GM19397 (cell line): Measurements from ENCODE around the gene EPHA1.

ENCODE experiments used
- ATAC-seq: cut with Tn5 transposase; IDR thresholded peaks from one replicate; pipeline ENCODE4 v1.9.1; 2021; ENCODE audit warnings: mild to moderate bottlenecking, moderate library complexity; ENCODE audit not compliant: unreplicated experiment

The EPHA1 gene

DNA sequence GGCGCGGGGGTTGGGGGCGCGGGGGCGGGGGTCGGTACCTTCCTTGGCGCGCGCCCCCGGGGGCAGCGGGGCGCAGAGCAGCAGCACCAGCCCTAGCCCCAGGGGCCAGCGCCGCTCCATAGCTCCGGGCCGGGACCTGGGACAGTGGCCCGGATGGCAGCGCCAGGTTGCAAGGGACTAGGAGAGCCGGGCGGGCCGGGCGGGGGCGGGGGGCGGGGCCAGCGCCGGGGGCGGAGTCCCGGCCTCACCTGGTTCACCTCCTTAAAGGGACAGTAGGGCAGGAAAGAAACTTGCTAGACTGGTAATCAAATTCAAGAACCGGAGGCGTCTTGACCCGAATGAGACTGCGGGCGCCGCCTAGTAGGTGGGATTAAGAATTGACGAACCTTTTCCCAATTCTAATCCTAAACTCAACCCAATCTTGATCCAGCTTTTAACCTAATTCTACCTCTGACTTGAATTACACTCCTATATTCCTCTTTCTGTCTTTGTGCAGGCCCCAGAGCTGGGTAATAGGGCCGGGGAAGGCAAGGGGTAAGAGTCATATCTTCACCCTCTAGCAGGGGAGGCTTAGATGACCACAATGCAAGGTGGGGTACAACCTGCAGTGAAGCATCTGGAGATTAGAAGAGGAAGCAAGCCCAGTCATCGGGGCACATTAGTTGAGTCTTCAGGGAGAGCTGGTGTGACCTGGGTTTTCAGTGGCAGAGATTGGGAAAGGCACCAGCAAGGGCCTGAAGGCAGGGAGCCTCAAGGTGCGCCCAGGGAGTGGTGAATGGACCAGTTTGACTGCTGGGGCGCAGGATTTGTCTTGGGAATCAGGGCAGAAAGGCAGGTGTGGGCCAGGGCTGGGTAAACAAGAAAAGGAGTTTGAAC is at the start of gene EPHA1:
Gene EPHA1 (minus strand): TSS at position 171 of the 876 bp plus-strand sequence. CDS start 51 bp downstream, at position 120.
- no peak for ATAC-seq

DNA sequence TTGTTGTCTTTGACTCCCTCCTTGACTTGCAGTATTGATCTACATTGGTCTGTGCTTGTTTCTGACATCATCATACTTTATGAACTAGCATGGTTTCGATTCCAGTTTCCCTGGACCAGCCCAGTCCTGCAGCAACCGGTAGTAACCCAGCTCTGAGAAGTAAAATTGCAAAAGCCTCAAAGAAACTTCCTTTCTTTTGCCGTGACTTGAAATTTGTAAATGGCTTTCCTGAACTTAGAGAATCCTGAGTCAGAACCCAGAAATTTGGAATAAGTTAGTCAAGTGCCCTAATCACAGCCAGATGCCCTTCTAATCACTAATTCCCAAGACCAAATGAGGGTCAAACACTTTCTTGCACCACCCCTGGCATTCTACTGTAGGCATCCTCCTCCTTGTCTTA is 49.6 kb upstream of the EPHA1 start:
- no peak for ATAC-seq

DNA sequence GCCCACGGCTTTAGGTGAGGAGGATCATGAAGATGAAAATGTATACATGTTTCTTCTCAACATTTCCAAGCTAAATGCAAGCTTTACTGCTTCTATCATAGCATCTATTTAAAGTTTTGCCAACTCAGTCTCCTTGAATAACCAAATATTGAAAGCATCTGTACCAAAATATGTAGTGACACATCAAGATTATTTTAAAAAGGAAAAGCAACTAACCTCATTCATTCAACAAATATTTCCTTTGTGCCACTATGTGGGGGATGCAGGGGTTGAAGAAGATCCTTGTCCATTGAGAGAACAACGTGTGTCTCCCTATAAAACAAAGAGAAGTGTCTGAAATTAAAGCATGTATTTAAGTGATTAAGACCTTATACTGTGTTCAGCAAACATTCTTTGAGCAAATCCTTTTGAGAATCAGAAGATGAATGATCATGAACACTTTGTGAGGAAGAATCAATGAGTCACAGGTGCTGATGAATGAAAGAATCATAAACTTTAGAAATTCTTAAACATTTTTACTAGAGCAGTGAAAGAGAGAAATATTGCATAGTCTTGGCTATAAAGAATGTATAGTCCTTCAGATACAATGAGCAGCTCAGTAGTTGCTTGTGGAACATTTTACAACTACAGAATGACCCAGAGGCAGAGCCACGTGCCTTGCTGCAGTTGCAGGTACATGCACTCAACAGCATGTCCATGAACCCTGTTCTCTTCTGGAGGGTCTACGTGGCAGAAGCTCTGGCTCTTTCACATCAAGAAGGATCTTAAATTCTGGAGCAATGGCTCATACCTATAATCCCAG is 48.5 kb upstream of the EPHA1 start:
- no peak for ATAC-seq

DNA sequence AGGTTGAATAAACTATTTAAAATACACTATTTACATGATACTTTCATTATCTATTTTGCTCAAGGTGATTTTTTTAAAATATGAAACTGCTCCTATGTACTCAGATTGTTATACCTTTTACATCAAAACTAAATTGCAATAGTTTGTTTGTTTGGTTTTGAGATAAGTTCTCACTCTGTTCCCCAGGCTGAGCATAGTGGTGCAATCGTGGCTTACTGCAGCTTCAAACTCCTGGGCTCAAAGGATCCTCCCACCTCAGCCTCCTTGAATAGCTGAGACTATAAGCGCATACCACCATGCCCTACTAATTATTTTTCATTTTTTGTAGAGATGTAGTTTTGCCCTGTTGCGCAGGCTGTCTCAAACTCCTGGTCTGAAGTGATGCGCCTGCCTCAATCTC is 47.3 kb upstream of the EPHA1 start:
- ATAC-seq, result no peak

DNA sequence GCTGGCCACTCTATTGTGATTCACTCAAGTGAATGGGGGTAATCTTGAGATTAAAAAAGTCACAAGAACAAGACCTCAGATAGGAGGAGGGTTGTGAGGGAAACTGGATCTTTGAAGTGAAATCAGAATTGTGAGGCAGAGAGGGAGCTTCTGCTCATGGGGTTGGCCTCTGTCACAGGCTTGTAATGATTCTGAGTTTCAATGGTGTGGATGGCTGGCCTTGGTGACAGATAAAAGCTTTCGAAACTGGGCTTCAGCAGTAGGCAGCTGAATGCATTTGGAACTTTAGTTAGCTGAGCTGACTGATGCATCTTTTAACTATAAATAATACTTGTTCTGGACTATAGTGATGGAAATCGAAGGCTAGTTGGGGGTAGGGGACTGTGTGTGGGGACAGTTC is 46.8 kb upstream of the EPHA1 start:
- ATAC-seq, result no peak

DNA sequence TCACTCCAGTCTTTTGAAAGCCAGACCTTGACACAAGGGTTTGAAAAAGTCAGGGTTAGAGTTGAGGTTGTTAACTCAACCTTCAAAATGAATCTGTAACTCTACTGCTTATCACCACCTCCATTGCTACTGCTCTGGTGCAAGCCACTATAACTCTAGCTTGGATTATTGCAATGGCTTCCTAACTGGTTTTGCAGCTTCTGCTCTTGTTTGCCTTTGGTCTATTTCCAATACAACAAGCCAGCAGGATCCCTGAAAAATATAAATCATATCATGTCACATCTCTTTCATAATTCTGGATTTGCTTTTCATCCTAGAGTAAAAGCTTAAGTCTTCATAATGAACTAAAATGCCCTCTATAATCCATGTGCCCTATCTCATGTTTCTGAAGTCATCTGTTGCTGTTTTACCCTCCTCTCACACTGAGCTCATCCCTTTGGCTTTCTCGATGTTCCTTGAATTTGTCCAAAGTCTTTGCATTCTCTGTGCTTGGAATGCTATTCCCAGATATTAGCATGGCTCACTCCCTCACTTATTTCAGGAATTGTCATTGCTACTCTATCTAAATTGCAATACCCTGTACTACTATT is 45.5 kb upstream of the EPHA1 start:
- ATAC-seq, result no peak

DNA sequence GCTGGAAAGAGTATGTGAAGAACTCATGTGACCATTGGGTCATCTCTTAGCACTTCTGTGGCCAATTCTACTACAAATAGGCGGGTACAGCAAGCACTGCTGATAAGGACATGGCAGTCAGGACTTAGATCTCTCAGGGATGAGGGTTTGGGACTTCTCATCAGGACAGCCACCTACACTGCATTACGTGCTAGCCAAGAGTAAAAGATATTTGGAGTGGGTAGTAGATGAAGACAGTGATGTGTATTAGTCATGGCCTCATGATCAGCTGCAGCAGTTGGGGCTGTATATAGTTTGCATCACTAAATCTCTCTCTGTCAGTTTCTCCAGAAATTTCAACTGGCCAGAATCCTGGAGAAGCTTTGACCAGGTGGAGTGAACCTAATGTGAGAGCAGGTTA is 43.8 kb upstream of the EPHA1 start:
- ATAC-seq, result no peak

DNA sequence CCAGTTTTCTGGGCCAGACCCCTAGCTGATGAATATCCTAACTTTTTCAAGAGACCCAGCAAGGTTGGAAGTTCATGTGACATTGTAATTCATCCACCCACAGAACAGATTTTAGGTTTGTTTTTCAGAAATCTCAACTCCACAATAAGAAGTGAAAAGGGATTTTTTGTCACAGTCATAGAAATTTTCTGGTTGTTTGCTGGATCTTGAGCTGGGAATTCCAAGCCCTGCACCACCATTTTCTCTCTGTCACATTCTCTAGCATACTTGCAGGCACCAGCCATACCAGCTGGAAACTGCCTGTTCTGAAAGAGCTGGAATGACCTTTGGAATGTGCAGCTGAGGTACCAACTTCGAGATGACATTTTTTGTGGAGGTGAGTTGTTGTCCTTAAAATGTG is 43.1 kb upstream of the EPHA1 start:
- no peak for ATAC-seq

DNA sequence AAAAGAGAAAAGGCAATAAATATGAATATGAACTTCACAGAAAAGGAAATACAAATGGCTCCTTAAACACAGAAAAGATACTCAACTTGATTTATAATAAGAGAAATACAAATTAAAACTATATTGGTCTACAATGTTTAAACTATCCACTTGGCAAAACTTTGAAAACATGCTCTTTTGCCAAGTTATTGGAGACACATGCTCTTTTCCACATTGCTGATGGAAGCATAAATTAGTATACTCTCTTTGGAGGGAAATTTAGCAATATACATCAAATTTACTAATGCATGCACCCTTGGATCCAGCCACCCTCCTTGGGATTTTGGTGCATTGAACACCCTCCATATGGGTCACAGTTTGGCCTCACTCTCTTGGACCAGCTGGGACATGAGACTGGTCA is 42.5 kb upstream of the EPHA1 start:
- no peak for ATAC-seq

DNA sequence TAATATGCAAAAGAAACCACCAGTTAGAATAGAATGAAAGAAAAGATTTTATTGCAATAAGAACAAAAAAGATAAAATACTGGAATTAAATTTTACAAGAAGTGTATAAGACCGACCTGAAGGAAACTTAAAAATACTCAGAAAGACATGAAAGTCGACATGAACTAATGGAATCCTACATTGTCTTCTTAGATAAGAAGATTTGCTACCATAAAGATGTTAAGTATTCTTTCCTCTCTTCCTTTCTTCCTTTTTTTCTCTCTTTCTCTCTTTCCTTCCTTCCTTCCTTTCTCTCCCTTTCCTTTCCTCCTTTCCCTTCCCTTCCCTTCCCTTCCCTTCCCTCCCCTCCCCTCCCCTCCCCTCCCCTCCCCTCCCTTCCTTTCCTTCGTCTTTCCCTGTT is 41.1 kb upstream of the EPHA1 start:
- no peak for ATAC-seq

DNA sequence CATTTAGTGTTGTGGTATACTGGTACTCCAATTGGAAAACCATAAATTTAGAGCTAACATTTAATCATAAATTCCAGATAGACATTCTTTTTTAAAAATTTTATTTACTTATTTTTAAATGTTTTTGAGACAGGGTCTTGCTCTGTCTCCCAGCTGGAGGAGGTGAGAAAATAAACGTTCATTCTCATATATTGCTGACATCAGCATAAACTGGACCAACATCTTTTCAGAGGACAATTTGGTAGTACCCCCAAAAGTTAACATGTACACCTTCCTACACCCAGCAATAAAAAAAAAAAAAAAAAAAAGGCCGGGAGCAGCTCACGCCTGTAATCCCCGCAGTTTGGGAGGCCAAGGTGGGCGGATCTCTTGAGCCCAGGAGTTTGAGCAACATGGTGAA is 39.8 kb upstream of the EPHA1 start:
- ATAC-seq, result no peak

DNA sequence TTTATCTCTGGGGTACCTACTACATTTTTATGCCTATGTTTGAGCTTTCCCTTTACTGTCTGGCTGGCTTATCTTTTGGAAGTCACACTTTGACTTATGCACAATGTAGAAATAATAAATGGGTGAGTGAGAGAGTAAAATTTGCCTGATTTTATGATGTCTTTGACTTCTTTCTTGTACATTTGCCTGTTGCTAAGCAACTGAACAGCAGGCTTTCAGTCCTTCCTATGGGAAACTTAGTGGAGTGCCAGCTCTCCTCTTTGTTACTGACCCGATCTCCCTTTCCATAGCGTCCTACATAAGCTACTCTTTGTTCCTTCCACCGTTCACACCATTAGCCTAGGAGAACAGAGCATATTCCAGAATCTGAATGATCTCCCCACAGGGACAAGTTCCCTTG is 38.8 kb upstream of the EPHA1 start:
- no peak for ATAC-seq

DNA sequence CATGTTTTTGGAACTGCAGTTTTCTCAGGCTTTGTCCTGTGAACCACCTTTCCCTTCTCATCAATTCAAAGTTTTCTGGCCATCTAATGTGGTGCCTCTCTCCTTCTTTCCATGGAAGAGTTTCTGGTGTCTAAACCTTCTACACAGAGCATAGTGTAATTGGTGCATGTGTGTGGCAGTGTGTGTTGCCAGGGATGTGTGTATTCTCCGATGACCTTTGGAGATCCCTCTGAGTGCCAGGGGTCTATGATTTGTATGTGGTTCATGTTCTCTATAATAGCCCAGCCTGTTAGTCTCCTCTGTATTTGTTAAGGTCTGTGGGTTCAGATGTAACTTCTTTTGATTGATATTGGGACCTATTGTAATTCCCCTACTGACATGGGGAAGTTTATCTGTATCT is 36.1 kb upstream of the EPHA1 start:
- ATAC-seq, result no peak

DNA sequence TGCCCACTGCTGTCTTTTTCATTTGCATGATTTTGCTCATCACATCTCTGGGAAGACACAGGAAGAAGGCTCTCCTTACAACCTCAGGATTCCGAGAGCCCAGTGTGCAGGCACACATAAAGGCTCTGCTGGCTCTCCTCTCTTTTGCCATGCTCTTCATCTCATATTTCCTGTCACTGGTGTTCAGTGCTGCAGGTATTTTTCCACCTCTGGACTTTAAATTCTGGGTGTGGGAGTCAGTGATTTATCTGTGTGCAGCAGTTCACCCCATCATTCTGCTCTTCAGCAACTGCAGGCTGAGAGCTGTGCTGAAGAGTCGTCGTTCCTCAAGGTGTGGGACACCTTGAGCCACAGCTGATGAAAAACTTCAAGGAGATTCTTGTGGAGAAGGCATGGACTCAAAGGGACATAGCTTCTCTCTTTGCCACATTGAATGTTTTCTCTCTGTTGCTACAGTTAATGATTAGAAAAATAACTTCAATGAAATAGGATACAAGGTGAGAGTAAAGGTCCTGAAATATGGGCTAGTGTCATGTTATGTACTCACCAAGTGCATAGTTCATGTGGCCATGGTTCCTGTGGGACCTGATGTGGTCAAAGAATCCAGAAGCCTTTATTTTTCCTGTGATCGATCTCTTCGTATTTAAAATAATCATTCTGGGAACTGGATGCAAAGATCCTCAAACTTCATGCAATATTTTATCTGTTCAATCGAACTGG is 35.6 kb upstream of the EPHA1 start:
- no peak for ATAC-seq

DNA sequence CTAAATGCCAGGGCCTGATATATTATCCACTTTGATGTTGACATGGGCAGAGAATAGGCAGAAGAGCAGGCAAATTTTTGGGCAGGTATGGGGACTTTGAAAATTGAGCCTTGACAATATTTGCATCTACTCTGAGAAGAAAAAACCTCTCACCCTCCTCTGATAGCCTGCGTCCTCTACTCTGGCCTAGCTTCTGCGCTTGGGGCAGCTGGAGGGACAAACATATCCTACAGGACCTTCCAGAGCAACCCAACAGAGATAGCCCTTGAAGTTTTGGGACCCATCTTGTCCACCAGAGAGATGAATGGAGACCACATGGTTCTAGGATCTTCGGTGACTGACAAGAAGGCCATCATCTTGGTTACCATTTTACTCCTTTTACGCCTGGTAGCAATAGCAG is 34.5 kb upstream of the EPHA1 start, which contains the start of gene TAS2R60:
Gene TAS2R60 (plus strand): TSS at position 301 of the 400 bp plus-strand sequence. CDS start 0 bp downstream, at position 301.
- no peak for ATAC-seq

DNA sequence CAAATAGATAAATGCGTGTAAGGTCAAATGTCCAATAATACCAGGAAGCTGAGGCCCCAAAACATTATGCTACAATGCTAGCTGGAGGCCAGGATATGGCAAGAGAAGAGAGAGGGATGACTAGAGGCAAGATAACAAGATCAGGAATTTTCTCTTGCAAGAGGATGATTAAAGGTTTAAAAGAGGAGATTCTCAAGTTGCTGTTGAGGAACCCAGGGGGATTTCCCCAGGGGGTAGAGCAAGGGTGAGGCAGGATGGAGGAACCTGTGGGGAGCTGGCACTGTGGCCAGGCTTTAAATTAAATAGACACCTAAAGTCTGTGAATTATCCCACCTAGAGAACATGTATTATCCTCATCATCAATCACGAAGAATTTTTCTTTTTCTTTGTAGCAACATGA is 31.2 kb upstream of the EPHA1 start:
- no peak for ATAC-seq

DNA sequence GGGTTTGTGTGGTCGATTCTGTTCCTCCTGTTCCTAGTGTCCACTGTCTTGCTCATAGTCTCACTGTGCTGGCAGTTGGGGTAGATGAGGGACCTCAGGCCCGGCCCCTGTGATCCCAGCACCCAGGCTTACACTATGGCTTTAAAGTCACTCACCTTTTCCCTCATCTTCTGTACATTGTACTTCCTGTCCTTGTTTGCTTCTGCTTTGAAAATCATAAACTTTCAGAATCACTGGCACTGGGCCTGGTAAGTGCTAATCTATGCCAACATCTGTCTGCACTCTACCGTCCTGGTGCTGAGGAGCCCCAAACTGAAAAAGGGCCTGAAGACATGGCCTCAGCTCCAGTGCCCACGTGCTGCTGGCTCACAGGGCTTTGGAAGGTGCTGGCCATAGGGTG is 28.9 kb upstream of the EPHA1 start:
- ATAC-seq, result no peak

DNA sequence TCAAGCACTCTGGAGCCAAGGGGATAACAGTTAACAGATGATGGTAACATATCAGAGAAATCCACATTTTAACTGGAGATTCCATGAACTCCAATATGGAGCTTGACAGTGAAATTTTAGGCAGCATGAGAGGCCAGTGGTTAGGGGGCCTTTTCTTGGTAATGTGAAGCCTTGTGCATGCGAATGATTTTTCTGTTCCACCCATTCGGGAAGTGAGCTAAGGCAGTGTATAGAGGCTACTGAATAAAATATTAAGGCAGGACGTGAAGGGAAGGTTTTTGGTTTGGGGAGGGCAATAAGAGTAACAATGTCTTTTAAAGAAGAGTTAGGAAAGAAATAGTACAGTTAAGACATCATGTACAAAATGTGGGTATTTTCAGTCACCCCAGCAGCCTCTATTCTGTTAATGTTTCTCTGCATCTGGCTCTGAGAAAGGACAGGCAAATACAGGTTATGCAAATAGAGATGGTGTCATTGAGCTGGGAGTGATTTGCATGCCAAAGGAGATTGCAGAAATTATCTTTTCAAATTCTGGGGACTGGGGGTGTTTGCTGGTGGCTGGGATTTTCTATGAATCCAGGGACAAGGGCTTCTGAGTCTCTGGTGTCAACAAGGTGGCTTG is 27.8 kb upstream of the EPHA1 start:
- peak; percentile 87 for ATAC-seq

DNA sequence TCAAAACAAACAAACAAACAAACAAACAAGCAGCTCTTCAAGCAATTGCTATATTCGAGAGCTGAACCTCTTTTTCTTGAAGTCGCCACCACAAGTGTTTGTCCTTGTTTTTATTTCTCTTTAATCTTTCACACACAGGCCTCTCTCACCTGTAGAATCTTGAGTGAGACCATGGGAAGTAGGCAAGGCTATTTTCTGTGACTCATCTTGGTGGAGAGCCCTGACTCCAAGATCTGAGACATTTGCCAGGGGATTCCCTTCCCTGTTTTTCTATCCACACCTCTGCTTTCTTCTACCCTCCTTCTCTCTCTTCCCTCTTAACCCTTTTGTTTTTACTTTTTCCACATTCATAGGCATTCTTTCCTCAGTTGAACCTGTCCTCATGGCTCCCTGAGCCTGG is 26.6 kb upstream of the EPHA1 start:
- ATAC-seq, result no peak

DNA sequence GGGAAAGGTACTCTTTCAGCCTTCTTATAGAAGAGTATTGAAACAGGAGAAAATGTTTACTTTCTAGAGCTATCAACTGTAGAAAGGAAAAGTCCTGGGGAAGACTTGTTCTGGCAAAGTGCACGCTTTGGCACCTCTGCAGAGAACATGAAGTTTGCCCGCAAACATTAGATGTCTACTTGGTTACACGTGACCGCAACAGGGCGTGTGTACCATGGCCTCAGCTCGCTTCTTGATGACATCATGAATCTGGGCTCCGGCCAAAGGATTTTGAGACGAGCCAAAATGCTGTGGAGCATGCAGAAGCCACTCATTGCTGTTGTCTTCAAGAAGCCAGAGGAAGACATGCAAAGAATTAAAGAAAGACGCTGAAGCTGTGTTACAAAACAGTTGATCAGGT is 26.0 kb upstream of the EPHA1 start:
- ATAC-seq, result no peak

DNA sequence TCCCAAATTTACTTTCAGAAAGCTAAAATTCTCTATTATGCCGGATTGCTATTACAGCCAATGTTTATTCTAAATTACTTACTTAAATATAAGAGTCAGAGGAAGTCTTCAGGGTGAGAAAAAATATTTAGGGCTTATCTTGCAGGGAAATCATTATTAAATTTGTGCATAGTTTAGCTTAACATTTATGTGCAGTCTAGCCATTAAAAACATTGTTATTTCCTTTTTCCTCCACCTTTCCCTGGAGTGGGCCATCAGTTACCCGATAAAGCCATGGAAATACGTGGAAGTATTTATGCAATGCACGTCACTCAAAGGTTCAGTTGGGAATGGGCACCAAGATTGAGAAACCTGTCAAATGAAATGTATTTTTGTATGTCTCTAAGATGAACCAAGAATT is 25.1 kb upstream of the EPHA1 start:
- ATAC-seq, result no peak
